Thymus (tissue), 11 donors: ENCODE data around the gene SPRY4. TPM values are rescaled to one million over a fixed set of nuclear protein-coding genes. Genes with fewer than 3 reads are reported as not detected.

Experiments
- DNase-seq, 9 donors: peaks; one replicate each; pipeline ENCODE4 v3.0.0-alpha.2; 2013; ENCODE audit warnings: low spot score in 9 of 9, low read depth in 6 of 9, missing footprints in 1 of 9
- H3K27ac ChIP-seq, 2 donors: one replicate each; pipeline ENCODE4 v1.5.1; 2013; ENCODE audit warnings: control low read depth in 1 of 2, low read depth in 1 of 2, low read length in 1 of 2, mild to moderate bottlenecking in 1 of 2, moderate library complexity in 1 of 2
- H3K27me3 ChIP-seq, 2 donors: one replicate each; pipeline ENCODE4 v1.5.1; 2013; ENCODE audit warnings: low read length in 1 of 2; ENCODE audit not compliant: control insufficient read depth in 2 of 2, insufficient read depth in 1 of 2
- H3K36me3 ChIP-seq, 2 donors: one replicate each; pipeline ENCODE4 v1.5.1; 2013; ENCODE audit warnings: low read length in 1 of 2, mild to moderate bottlenecking in 1 of 2, moderate library complexity in 1 of 2; ENCODE audit not compliant: control insufficient read depth in 2 of 2, insufficient read depth in 2 of 2
- H3K4me1 ChIP-seq, 2 donors: one replicate each; pipeline ENCODE4 v1.5.1; 2013; ENCODE audit warnings: low read length in 2 of 2; ENCODE audit not compliant: control insufficient read depth in 2 of 2, insufficient read depth in 2 of 2
- H3K4me3 ChIP-seq, 2 donors: one replicate each; pipeline ENCODE4 v1.5.1; 2013; ENCODE audit warnings: low read length in 2 of 2, control low read depth in 1 of 2, mild to moderate bottlenecking in 1 of 2
- H3K9me3 ChIP-seq, 2 donors: one replicate each; pipeline ENCODE4 v1.5.1; 2013; ENCODE audit warnings: low read length in 1 of 2, mild to moderate bottlenecking in 1 of 2; ENCODE audit not compliant: control insufficient read depth in 2 of 2, insufficient read depth in 1 of 2
- WGBS: extraction: QIAGEN DNeasy Blood & Tissue Kit; methylation state at CpG from one replicate; pipeline ENCODE4 v1.1.7; 2013; 5-methylcytosine and 5-hydroxymethylcytosine counted together
- polyA plus RNA-seq: library from polyadenylated mRNA; stranded (reverse); fragments of 200-250 nt; gene quantifications from one replicate; pipeline ENCODE4 v1.2.3, GENCODE V29; 2013
- total RNA-seq: library from RNA; stranded (reverse); fragments of 120-200 nt; gene quantifications from one replicate; pipeline ENCODE4 v1.2.4, GENCODE V29; 2013
- donor health status: healthy.

The SPRY4 gene
- total and polyA plus RNA-seq, 2 donors = 1.6 to 2.0 TPM

GRCh38 chr5:142286111-142286510 is 38.7 kb downstream of the SPRY4 start:
- no peaks in the 10 kb centered on the region for H3K36me3 ChIP-seq
- WGBS = 97% methylated on average over 12 of the region's 12 CpGs
- H3K4me3 ChIP-seq = no peak overlapping the region
- H3K4me1 ChIP-seq = peaks cover 0 to 2% of the 10 kb centered on the region in 2 donors
- no peaks in the 10 kb centered on the region for H3K9me3 ChIP-seq
- no peaks in the 10 kb centered on the region for H3K27me3 ChIP-seq
- H3K27ac ChIP-seq = no peak overlapping the region
- no peak for DNase-seq

GRCh38 chr5:142283304-142283703 is 41.5 kb downstream of the SPRY4 start:
- Histone ChIP-seq H3K4me3 (no peak overlapping the region), H3K9me3 (no peaks in the 10 kb centered on the region), H3K36me3 (no peaks in the 10 kb centered on the region), H3K4me1 (peaks cover 0 to 2% of the 10 kb centered on the region in 2 donors), H3K27ac (no peak overlapping the region), H3K27me3 (no peaks in the 10 kb centered on the region)
- 59% methylated on average over 6 of the region's 6 CpGs for WGBS
- DNase-seq = peak in 1 of 9 donors; percentile 25

GRCh38 chr5:142281966-142282365 is 42.9 kb downstream of the SPRY4 start:
- DNase-seq = no peak
- WGBS = 98% methylated on average over 6 of the region's 6 CpGs
- Histone ChIP-seq H3K4me3 (no peak overlapping the region), H3K4me1 (no peaks in the 10 kb centered on the region), H3K27ac (no peak overlapping the region), H3K36me3 (no peaks in the 10 kb centered on the region), H3K27me3 (no peaks in the 10 kb centered on the region), H3K9me3 (no peaks in the 10 kb centered on the region)

- no peaks in the 10 kb centered on the region for H3K9me3 ChIP-seq
- no peak for DNase-seq
- no peak overlapping the region for H3K27ac ChIP-seq
- H3K36me3 ChIP-seq = no peaks in the 10 kb centered on the region
- H3K4me3 ChIP-seq = no peak overlapping the region
- 96% methylated on average over 6 of the region's 6 CpGs for WGBS
- no peaks in the 10 kb centered on the region for H3K27me3 ChIP-seq
- no peaks in the 10 kb centered on the region for H3K4me1 ChIP-seq
These were observed 43.8 kb downstream of the SPRY4 start for GRCh38 chr5:142281008-142281367.

- H3K27me3 ChIP-seq = no peaks in the 10 kb centered on the region
- DNase-seq = no peak
- 84% methylated on average over 17 of the region's 17 CpGs for whole genome bisulfite sequencing
- H3K4me3 ChIP-seq = no peak overlapping the region
- H3K9me3 ChIP-seq = no peaks in the 10 kb centered on the region
- no peaks in the 10 kb centered on the region for H3K4me1 ChIP-seq
- H3K36me3 ChIP-seq = no peaks in the 10 kb centered on the region
- peak overlapping the region in 1 of 2 donors; percentile 7 for H3K27ac ChIP-seq
These were observed 44.5 kb downstream of the SPRY4 start for GRCh38 chr5:142280066-142281007.

- H3K4me1 ChIP-seq = no peaks in the 10 kb centered on the region
- no peaks in the 10 kb centered on the region for H3K27me3 ChIP-seq
- WGBS = 100% methylated on average over 1 of the region's 1 CpG
- no peaks in the 10 kb centered on the region for H3K36me3 ChIP-seq
- no peaks in the 10 kb centered on the region for H3K9me3 ChIP-seq
- H3K4me3 ChIP-seq = no peak overlapping the region
- no peak overlapping the region for H3K27ac ChIP-seq
- DNase-seq = no peak
These were observed 46.2 kb downstream of the SPRY4 start for GRCh38 chr5:142278627-142279026.

GRCh38 chr5:142277796-142278195 is 47.0 kb downstream of the SPRY4 start:
- H3K36me3 ChIP-seq = no peaks in the 10 kb centered on the region
- no peak for DNase-seq
- H3K9me3 ChIP-seq = no peaks in the 10 kb centered on the region
- WGBS = 95% methylated on average over 3 of the region's 3 CpGs
- no peaks in the 10 kb centered on the region for H3K4me1 ChIP-seq
- H3K27ac ChIP-seq = no peak overlapping the region
- H3K4me3 ChIP-seq = no peak overlapping the region
- no peaks in the 10 kb centered on the region for H3K27me3 ChIP-seq

GRCh38 chr5:142276517-142276916 is 48.3 kb downstream of the SPRY4 start:
- Histone ChIP-seq H3K27me3 (no peaks in the 10 kb centered on the region), H3K9me3 (no peaks in the 10 kb centered on the region), H3K4me3 (no peak overlapping the region), H3K4me1 (no peaks in the 10 kb centered on the region), H3K36me3 (no peaks in the 10 kb centered on the region), H3K27ac (no peak overlapping the region)
- no peak for DNase-seq
- WGBS = 80% methylated on average over 6 of the region's 6 CpGs

- H3K27me3 ChIP-seq = no peaks in the 10 kb centered on the region
- H3K36me3 ChIP-seq = no peaks in the 10 kb centered on the region
- H3K9me3 ChIP-seq = no peaks in the 10 kb centered on the region
- H3K27ac ChIP-seq = no peak overlapping the region
- no peak overlapping the region for H3K4me3 ChIP-seq
- DNase-seq = no peak
- no peaks in the 10 kb centered on the region for H3K4me1 ChIP-seq
- 91% methylated on average over 3 of the region's 3 CpGs for WGBS
These were observed 49.3 kb downstream of the SPRY4 start for GRCh38 chr5:142275496-142275895.
